Measurements from ENCODE around the gene PDE9A. TPM values are rescaled to one million over a fixed set of nuclear protein-coding genes. Genes with fewer than 3 reads are reported as not detected.

PDE9A gene
- total RNA-seq, 4 donors from 2014 or later = 29.2 to 68.4 (median 40.4) TPM

GRCh38 chr21:42661688-42662429, 8.4 kb downstream of the PDE9A start:
- Histone ChIP-seq H3K4me3 (no peak overlapping the region), H3K27ac (replicated peaks in 1 of 4) (no peak overlapping the region), H3K9me3 (no peaks in the 10 kb centered on the region), H3K36me3 (peaks cover 0 to 26% (median 3%) of the 10 kb centered on the region in 4 donors), H3K4me1 (peaks cover 7 to 69% (median 46%) of the 10 kb centered on the region in 4 donors), H3K27me3 (peaks cover 0 to 12% (median 0%) of the 10 kb centered on the region in 4 donors)
- DNase-seq (ENCODE audit: extremely low spot score) = no peak
- 88% methylated on average over 23 of the region's 25 CpGs for WGBS
- TF ChIP-seq EP300 (IDR thresholded peaks at IDR 0.05) (no peak), POLR2A (IDR thresholded peaks at IDR 0.05; ENCODE audit: low read depth) (no peak), CTCF (IDR thresholded peaks at IDR 0.05) (no peak)
- intact Hi-C loops (cut with DNase I) = no loop called here

GRCh38 chr21:42662430-42663199, 9.2 kb downstream of the PDE9A start:
- TF ChIP-seq POLR2AphosphoS5 (IDR thresholded peaks at IDR 0.05) (no peak), EP300 (IDR thresholded peaks at IDR 0.05) (no peak), POLR2A (IDR thresholded peaks at IDR 0.05; ENCODE audit: low read depth) (no peak), CTCF (IDR thresholded peaks at IDR 0.05) (no peak)
- Histone ChIP-seq H3K4me1 (peaks cover 7 to 67% (median 46%) of the 10 kb centered on the region in 4 donors), H3K4me3 (no peak overlapping the region), H3K9me3 (no peaks in the 10 kb centered on the region), H3K27me3 (peaks cover 0 to 8% (median 0%) of the 10 kb centered on the region in 4 donors), H3K27ac (replicated peaks in 1 of 4) (no peak overlapping the region), H3K36me3 (peaks cover 0 to 23% (median 3%) of the 10 kb centered on the region in 4 donors)
- WGBS = 88% methylated on average over 20 of the region's 20 CpGs
- no peak for DNase-seq (ENCODE audit: extremely low spot score)
- intact Hi-C loops (cut with DNase I) = no loop called here

- Histone ChIP-seq H3K4me3 (no peak overlapping the region), H3K9me3 (no peaks in the 10 kb centered on the region), H3K36me3 (peaks cover 0 to 22% (median 3%) of the 10 kb centered on the region in 4 donors), H3K27ac (replicated peaks in 1 of 4) (no peak overlapping the region), H3K4me1 (peaks cover 10 to 67% (median 46%) of the 10 kb centered on the region in 4 donors), H3K27me3 (peaks cover 0 to 2% (median 0%) of the 10 kb centered on the region in 4 donors)
- 92% methylated on average over 16 of the region's 18 CpGs for WGBS
- no peak for DNase-seq (ENCODE audit: extremely low spot score)
- TF ChIP-seq POLR2A (IDR thresholded peaks at IDR 0.05; ENCODE audit: low read depth) = no peak
- no peak for TF ChIP-seq CTCF (IDR thresholded peaks at IDR 0.05)
- intact Hi-C loops (cut with DNase I) = no loop called here
Observed at GRCh38 chr21:42663200-42663750, 9.9 kb downstream of the PDE9A start.

GRCh38 chr21:42663860-42664535, 10.6 kb downstream of the PDE9A start:
- H3K36me3 ChIP-seq = peaks cover 0 to 22% (median 3%) of the 10 kb centered on the region in 4 donors
- H3K4me1 ChIP-seq = peaks cover 10 to 68% (median 52%) of the 10 kb centered on the region in 4 donors
- 84% methylated on average over 10 of the region's 15 CpGs for WGBS
- no peaks in the 10 kb centered on the region for H3K9me3 ChIP-seq
- H3K27me3 ChIP-seq = no peaks in the 10 kb centered on the region
- no peak for TF ChIP-seq POLR2A (IDR thresholded peaks at IDR 0.05; ENCODE audit: low read depth)
- TF ChIP-seq EP300 (IDR thresholded peaks at IDR 0.05) = no peak
- no peak for TF ChIP-seq POLR2AphosphoS5 (IDR thresholded peaks at IDR 0.05)
- no peak for TF ChIP-seq CTCF (IDR thresholded peaks at IDR 0.05)
- H3K27ac ChIP-seq (replicated peaks in 1 of 4) = no peak overlapping the region
- intact Hi-C loops (cut with DNase I) = no loop called here
- DNase-seq (ENCODE audit: extremely low spot score) = no peak
- no peak overlapping the region for H3K4me3 ChIP-seq

Data from esophagus muscularis mucosa (tissue), 4 donors.